Neural cell (in vitro differentiated cells): Measurements from ENCODE around the gene FBXL15. TPM values are rescaled to one million over a fixed set of nuclear protein-coding genes. Genes with fewer than 3 reads are reported as not detected.

Source experiments
- H2AFZ ChIP-seq: fragments of 200-600, 300-800 bp; sonication (generic), shearing (Covaris generic); 2 replicates; pipeline ENCODE4 v1.6.0; 2014; ENCODE audit warnings: low read depth, mild to moderate bottlenecking, antibody characterized with exemption, low read length, moderate library complexity
- H3F3A ChIP-seq: fragments of 200-600 bp; shearing (Covaris generic); 2 replicates; pipeline ENCODE4 v1.6.1; 2016; ENCODE audit warnings: mild to moderate bottlenecking, moderate library complexity, mixed read lengths, antibody characterized with exemption, low read length; ENCODE audit not compliant: insufficient read depth, poor library complexity, severe bottlenecking
- H3K27ac ChIP-seq: fragments of 200-600, 300-800 bp; sonication (generic), shearing (Covaris generic); 2 replicates; pipeline ENCODE4 v1.5.1; 2014; ENCODE audit warnings: mild to moderate bottlenecking, low read length, moderate library complexity
- H3K27me3 ChIP-seq: fragments of 300-800, 200-600 bp; sonication (generic), shearing (Covaris generic); 2 replicates; pipeline ENCODE4 v1.6.0; 2014; ENCODE audit warnings: mild to moderate bottlenecking, low read depth, low read length, moderate library complexity; ENCODE audit not compliant: insufficient read depth
- H3K36me3 ChIP-seq: fragments of 300-800, 200-600 bp; sonication (generic), shearing (Covaris generic); 2 replicates; pipeline ENCODE4 v1.5.1; 2014; ENCODE audit warnings: mild to moderate bottlenecking, antibody characterized with exemption, low read length, moderate library complexity; ENCODE audit not compliant: insufficient read depth
- H3K4me2 ChIP-seq: fragments of 300-800, 200-600 bp; sonication (generic), shearing (Covaris generic); 2 replicates; pipeline ENCODE4 v1.6.0; 2014; ENCODE audit warnings: mild to moderate bottlenecking, low read length
- H3K4me3 ChIP-seq: fragments of 300-800, 200-600 bp; sonication (generic), shearing (Covaris generic); 2 replicates; pipeline ENCODE4 v1.5.1; 2014; ENCODE audit warnings: mild to moderate bottlenecking, low read length, moderate library complexity
- H3K79me2 ChIP-seq: fragments of 200-600 bp; shearing (Covaris generic); replicated peaks from 2 replicates; pipeline ENCODE4 v1.6.0; 2014; ENCODE audit warnings: mild to moderate bottlenecking, low read length, moderate library complexity; ENCODE audit not compliant: insufficient read depth
- H3K9ac ChIP-seq: fragments of 300-800, 200-600 bp; sonication (generic), shearing (Covaris generic); 2 replicates; pipeline ENCODE4 v1.6.1; 2016; ENCODE audit warnings: mild to moderate bottlenecking, low read length, mixed read lengths
- H3K9me2 ChIP-seq: fragments of 200-600 bp; shearing (Covaris generic); 2 replicates; pipeline ENCODE4 v1.6.1; 2016; ENCODE audit warnings: mild to moderate bottlenecking, low read length, mixed read lengths; ENCODE audit not compliant: insufficient read depth
- H3K9me3 ChIP-seq: fragments of 200-600, 300-800 bp; sonication (generic), shearing (Covaris generic); 2 replicates; pipeline ENCODE4 v1.6.1; 2016; ENCODE audit warnings: mild to moderate bottlenecking, mixed run types, low read length, moderate library complexity, mixed read lengths
- H4K20me1 ChIP-seq: fragments of 200-600 bp; shearing (Covaris generic); 2 replicates; pipeline ENCODE4 v1.6.1; 2016; ENCODE audit warnings: mild to moderate bottlenecking, mixed run types; ENCODE audit not compliant: insufficient read depth
- EP300 ChIP-seq: fragments of 450-650 bp; conservative IDR thresholded peaks from 2 replicates; pipeline ENCODE4 v1.6.1; 2014; ENCODE audit warnings: antibody characterized with exemption, mild to moderate bottlenecking, moderate library complexity; ENCODE audit not compliant: poor library complexity, severe bottlenecking
- EZH2 ChIP-seq: fragments of 200-600, 300-800 bp; shearing (Covaris generic), sonication (generic); IDR thresholded peaks from 2 replicates; pipeline ENCODE4 v1.6.1; 2014; ENCODE audit warnings: antibody characterized with exemption, low read length, borderline replicate concordance, mild to moderate bottlenecking; ENCODE audit not compliant: insufficient read depth, poor library complexity, severe bottlenecking
- MXI1 ChIP-seq: fragments of 450-650 bp; conservative IDR thresholded peaks from 2 replicates; pipeline ENCODE4 v1.6.1; 2014; ENCODE audit warnings: antibody characterized with exemption, mild to moderate bottlenecking; ENCODE audit not compliant: poor library complexity, severe bottlenecking
- POLR2AphosphoS5 ChIP-seq: IDR thresholded peaks from 2 replicates; pipeline ENCODE4 v1.6.1; 2012
- RAD21 ChIP-seq: fragments of 450-650 bp; conservative IDR thresholded peaks from 2 replicates; pipeline ENCODE4 v1.6.1; 2014; ENCODE audit warnings: antibody characterized with exemption, mild to moderate bottlenecking, moderate library complexity
- SMC3 ChIP-seq: fragments of 450-650 bp; conservative IDR thresholded peaks from 2 replicates; pipeline ENCODE4 v1.6.1; 2014; ENCODE audit warnings: antibody characterized with exemption, mild to moderate bottlenecking, moderate library complexity; ENCODE audit not compliant: poor library complexity
- TAF1 ChIP-seq: IDR thresholded peaks from 2 replicates; pipeline ENCODE4 v1.6.1; 2012; ENCODE audit warnings: low read depth
- polyA plus RNA-seq: library from polyadenylated mRNA; depleted of rRNA; stranded (reverse); fragments of >200 nt; gene quantifications from 2 replicates; pipeline ENCODE4 v1.2.3, GENCODE V29; 2014
- TF ChIP-seq, protein P1 (sequence below): IDR thresholded peaks from 2 replicates; pipeline ENCODE4 v1.6.1; 2012; ENCODE audit warnings: borderline replicate concordance
- TF ChIP-seq, protein P2 (sequence below): fragments of 450-650 bp; IDR thresholded peaks from 2 replicates; pipeline ENCODE4 v1.5.1; 2014; ENCODE audit warnings: antibody characterized with exemption, mild to moderate bottlenecking, moderate library complexity; ENCODE audit not compliant: poor library complexity, severe bottlenecking

Gene FBXL15
- polyA plus RNA-seq, 1 donor from 2014 or later = 37.8 TPM

DNA sequence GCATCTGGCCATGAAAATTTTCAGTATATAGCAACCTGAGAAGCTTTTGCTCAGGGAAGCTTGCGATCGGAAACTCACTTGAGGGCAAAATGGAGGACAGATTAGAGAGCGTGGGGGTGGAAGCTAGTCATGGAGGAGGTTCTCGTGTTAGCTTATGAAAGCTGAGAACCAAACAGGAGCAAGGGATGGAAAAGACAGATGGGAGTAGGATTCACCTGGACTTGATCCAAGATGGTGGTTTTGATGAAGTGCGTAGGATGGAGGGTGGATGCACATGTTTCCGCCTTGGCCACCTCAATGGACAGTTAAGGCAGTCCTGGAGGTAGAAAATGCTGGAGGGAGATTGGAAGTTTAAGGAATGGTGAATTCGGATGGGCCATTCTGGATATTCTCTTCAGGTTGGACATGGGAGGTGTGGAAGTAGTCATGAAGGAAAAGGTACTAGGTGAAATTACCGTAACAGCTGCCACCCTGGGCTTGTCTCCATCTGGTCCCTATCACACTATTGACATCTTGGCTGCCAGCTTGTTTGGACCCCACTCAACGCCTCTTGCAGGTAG lies 37.0 kb downstream of the FBXL15 start:
- Histone ChIP-seq H3K9ac (no peak overlapping the region), H2AFZ (no peak overlapping the region), H4K20me1 (no peaks in the 10 kb centered on the region), H3K79me2 (no peaks in the 10 kb centered on the region), H3K36me3 (no peaks in the 10 kb centered on the region), H3K9me2 (no peaks in the 10 kb centered on the region), H3K4me3 (no peak overlapping the region), H3F3A (no peaks in the 10 kb centered on the region), H3K27ac (no peak overlapping the region), H3K27me3 (no peaks in the 10 kb centered on the region), H3K9me3 (no peaks in the 10 kb centered on the region), H3K4me2 (no peak overlapping the region)
- TF ChIP-seq RAD21 = no peak
- TF ChIP-seq SMC3 = no peak
- TF ChIP-seq, protein P1, sequence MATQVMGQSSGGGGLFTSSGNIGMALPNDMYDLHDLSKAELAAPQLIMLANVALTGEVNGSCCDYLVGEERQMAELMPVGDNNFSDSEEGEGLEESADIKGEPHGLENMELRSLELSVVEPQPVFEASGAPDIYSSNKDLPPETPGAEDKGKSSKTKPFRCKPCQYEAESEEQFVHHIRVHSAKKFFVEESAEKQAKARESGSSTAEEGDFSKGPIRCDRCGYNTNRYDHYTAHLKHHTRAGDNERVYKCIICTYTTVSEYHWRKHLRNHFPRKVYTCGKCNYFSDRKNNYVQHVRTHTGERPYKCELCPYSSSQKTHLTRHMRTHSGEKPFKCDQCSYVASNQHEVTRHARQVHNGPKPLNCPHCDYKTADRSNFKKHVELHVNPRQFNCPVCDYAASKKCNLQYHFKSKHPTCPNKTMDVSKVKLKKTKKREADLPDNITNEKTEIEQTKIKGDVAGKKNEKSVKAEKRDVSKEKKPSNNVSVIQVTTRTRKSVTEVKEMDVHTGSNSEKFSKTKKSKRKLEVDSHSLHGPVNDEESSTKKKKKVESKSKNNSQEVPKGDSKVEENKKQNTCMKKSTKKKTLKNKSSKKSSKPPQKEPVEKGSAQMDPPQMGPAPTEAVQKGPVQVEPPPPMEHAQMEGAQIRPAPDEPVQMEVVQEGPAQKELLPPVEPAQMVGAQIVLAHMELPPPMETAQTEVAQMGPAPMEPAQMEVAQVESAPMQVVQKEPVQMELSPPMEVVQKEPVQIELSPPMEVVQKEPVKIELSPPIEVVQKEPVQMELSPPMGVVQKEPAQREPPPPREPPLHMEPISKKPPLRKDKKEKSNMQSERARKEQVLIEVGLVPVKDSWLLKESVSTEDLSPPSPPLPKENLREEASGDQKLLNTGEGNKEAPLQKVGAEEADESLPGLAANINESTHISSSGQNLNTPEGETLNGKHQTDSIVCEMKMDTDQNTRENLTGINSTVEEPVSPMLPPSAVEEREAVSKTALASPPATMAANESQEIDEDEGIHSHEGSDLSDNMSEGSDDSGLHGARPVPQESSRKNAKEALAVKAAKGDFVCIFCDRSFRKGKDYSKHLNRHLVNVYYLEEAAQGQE = no peak
- TF ChIP-seq, protein P2, sequence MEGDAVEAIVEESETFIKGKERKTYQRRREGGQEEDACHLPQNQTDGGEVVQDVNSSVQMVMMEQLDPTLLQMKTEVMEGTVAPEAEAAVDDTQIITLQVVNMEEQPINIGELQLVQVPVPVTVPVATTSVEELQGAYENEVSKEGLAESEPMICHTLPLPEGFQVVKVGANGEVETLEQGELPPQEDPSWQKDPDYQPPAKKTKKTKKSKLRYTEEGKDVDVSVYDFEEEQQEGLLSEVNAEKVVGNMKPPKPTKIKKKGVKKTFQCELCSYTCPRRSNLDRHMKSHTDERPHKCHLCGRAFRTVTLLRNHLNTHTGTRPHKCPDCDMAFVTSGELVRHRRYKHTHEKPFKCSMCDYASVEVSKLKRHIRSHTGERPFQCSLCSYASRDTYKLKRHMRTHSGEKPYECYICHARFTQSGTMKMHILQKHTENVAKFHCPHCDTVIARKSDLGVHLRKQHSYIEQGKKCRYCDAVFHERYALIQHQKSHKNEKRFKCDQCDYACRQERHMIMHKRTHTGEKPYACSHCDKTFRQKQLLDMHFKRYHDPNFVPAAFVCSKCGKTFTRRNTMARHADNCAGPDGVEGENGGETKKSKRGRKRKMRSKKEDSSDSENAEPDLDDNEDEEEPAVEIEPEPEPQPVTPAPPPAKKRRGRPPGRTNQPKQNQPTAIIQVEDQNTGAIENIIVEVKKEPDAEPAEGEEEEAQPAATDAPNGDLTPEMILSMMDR = no peak
- TF ChIP-seq EP300 = no peak
- TF ChIP-seq MXI1 = no peak
- no peak for TF ChIP-seq POLR2AphosphoS5

DNA sequence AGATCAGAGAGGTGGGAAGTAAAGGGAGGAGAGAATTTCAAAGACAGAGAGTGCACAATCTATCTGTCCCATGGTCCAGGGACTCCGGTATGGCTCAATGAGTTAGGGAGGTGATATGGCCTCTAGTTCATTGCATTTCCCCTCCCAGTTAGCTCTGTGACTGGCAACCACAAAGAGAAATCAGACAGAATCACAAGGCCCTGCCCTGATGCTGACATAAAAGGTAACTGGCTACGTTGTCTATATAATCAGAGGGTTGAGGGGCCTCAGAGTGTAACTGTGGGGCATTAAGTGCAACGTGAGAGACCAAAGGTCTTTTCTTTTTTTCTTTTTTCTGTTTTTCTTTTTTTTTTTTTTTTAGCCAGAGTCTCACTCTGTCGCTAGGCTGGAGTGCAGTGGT lies 38.0 kb downstream of the FBXL15 start:
- Histone ChIP-seq H3K79me2 (no peaks in the 10 kb centered on the region), H2AFZ (no peak overlapping the region), H3K4me3 (no peak overlapping the region), H3K27ac (no peak overlapping the region), H3K27me3 (no peaks in the 10 kb centered on the region), H3K9me2 (no peaks in the 10 kb centered on the region), H3K9ac (no peak overlapping the region), H3K4me2 (no peak overlapping the region), H3K9me3 (no peaks in the 10 kb centered on the region), H4K20me1 (no peaks in the 10 kb centered on the region), H3F3A (no peaks in the 10 kb centered on the region), H3K36me3 (no peaks in the 10 kb centered on the region)
- TF ChIP-seq SMC3 = no peak
- no peak for TF ChIP-seq EZH2
- no peak for TF ChIP-seq EP300
- no peak for TF ChIP-seq TAF1
- no peak for TF ChIP-seq RAD21
- no peak for TF ChIP-seq POLR2AphosphoS5
- TF ChIP-seq, protein P2 = no peak
